NT2/D1 (cell line): Measurements from ENCODE around the gene TBPL2.

ENCODE experiments used
- SUZ12 ChIP-seq: IDR thresholded peaks from 2 replicates; pipeline ENCODE4 v1.6.1; 2011; ENCODE audit not compliant: insufficient read length, insufficient read depth; ENCODE audit errors: extremely low read depth
- ZNF274 ChIP-seq: IDR thresholded peaks from 2 replicates; pipeline ENCODE4 v1.6.1; 2011; ENCODE audit warnings: mild to moderate bottlenecking, low read depth, low read length

DNA sequence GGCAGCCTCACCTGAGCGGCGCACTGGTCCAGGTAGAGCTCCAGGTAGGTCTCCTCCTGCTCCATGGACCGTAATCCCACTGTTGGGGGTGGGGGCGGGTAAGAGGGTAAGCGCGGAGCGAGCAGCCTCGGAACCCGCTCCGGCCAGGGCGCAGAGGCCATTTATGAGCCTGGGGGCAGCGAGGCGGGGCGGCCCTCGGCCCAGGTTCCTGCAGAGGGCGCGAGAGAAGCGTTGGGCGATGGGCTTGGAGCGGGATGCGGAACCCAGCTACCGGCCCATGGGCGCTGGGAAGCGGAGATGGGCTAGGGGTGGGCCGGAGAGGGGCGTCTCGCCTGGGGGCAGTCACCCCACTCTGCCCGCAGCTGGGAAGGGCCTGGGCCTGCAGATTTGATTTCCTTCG, at the start of gene TBPL2:
- TF ChIP-seq SUZ12 = no peak
- no peak for TF ChIP-seq ZNF274
